HG02970 (cell line): ENCODE measurements around the gene NARS2.

Experiments
- ATAC-seq: cut with Tn5 transposase; IDR thresholded peaks from one replicate; pipeline ENCODE4 v1.9.1; 2021; ENCODE audit warnings: mild to moderate bottlenecking, moderate library complexity, moderate number of reproducible peaks; ENCODE audit not compliant: unreplicated experiment, low FRiP score

Gene NARS2

GRCh38 chr11:78419327-78419726 lies 155.3 kb downstream of the NARS2 start:
- ATAC-seq = no peak

- no peak for ATAC-seq
Observed at GRCh38 chr11:78418584-78419211, 156.0 kb downstream of the NARS2 start.

- peak; percentile 69 for ATAC-seq
Observed at GRCh38 chr11:78417888-78418583, 156.6 kb downstream of the NARS2 start.

- ATAC-seq = peak; percentile 25
Observed at GRCh38 chr11:78417175-78417887, 157.3 kb downstream of the NARS2 start, which contains the start of gene GAB2. Gene GAB2, minus strand, starts transcription at chr11:78417820. Its CDS starts 100 bp downstream, at chr11:78417720.

- peak; percentile 44 for ATAC-seq
Observed at GRCh38 chr11:78416285-78417174, 158.1 kb downstream of the NARS2 start.

- ATAC-seq = no peak
Observed at GRCh38 chr11:78415338-78415737, 159.3 kb downstream of the NARS2 start.

GRCh38 chr11:78414321-78415051 lies 160.2 kb downstream of the NARS2 start:
- no peak for ATAC-seq

GRCh38 chr11:78408619-78409018 lies 166.0 kb downstream of the NARS2 start:
- no peak for ATAC-seq

GRCh38 chr11:78406568-78407196 lies 168.0 kb downstream of the NARS2 start:
- ATAC-seq = no peak

GRCh38 chr11:78405805-78406204 lies 168.9 kb downstream of the NARS2 start:
- no peak for ATAC-seq

- ATAC-seq = no peak
Observed at GRCh38 chr11:78403781-78404180, 170.9 kb downstream of the NARS2 start.

- no peak for ATAC-seq
Observed at GRCh38 chr11:78402847-78403246, 171.8 kb downstream of the NARS2 start.

- ATAC-seq = no peak
Observed at GRCh38 chr11:78400702-78401101, 174.0 kb downstream of the NARS2 start.

- no peak for ATAC-seq
Observed at GRCh38 chr11:78400116-78400515, 174.5 kb downstream of the NARS2 start.

- ATAC-seq = no peak
Observed at GRCh38 chr11:78399136-78399535, 175.5 kb downstream of the NARS2 start.

GRCh38 chr11:78398715-78399114 lies 175.9 kb downstream of the NARS2 start:
- ATAC-seq = no peak

- no peak for ATAC-seq
Observed at GRCh38 chr11:78397398-78397797, 177.3 kb downstream of the NARS2 start.

GRCh38 chr11:78395597-78395996 lies 179.1 kb downstream of the NARS2 start:
- ATAC-seq = no peak

GRCh38 chr11:78392854-78393253 lies 181.8 kb downstream of the NARS2 start:
- ATAC-seq = no peak
